Activated CD8-positive, alpha-beta memory T cell treated with anti-CD3 and anti-CD28 coated beads for 48 hours (primary cell): ENCODE results near the gene RNF38.
"Not testable (repeated sequence)": the region's sequence is repeated elsewhere in the genome, so short reads cannot be mapped to it uniquely, and the experiment has no call there.

Experiments
- DNase-seq, 3 experiments: peaks; one replicate each; pipeline ENCODE4 v3.0.0-alpha.2; 2020; ENCODE audit warnings: low read depth in 2 of 3, low spot score in 2 of 3

RNF38 gene

GRCh38 chr9:36336131-36336907 lies 63.8 kb downstream of the RNF38 start:
- no peak for DNase-seq

- no peak for DNase-seq
Measured at GRCh38 chr9:36332006-36332405, 68.1 kb downstream of the RNF38 start.

GRCh38 chr9:36328798-36329411 lies 71.2 kb downstream of the RNF38 start:
- no peak for DNase-seq

- DNase-seq: no peak
Measured at GRCh38 chr9:36325081-36325828, 74.8 kb downstream of the RNF38 start.

GRCh38 chr9:36323926-36324325 lies 76.1 kb downstream of the RNF38 start:
- DNase-seq: no peak

GRCh38 chr9:36322462-36322861 lies 77.6 kb downstream of the RNF38 start:
- DNase-seq: no peak

- not testable (repeated sequence) for DNase-seq
Measured at GRCh38 chr9:36321903-36322302, 78.2 kb downstream of the RNF38 start.

GRCh38 chr9:36320466-36320865 lies 79.6 kb downstream of the RNF38 start:
- no peak for DNase-seq

GRCh38 chr9:36319806-36320205 lies 80.3 kb downstream of the RNF38 start:
- DNase-seq: no peak

- no peak for DNase-seq
Measured at GRCh38 chr9:36319183-36319582, 80.9 kb downstream of the RNF38 start.

- DNase-seq: no peak
Measured at GRCh38 chr9:36318212-36318802, 81.8 kb downstream of the RNF38 start.

GRCh38 chr9:36317766-36318165 lies 82.3 kb downstream of the RNF38 start:
- no peak for DNase-seq

GRCh38 chr9:36316611-36317317 lies 83.3 kb downstream of the RNF38 start:
- DNase-seq: no peak

- no peak for DNase-seq
Measured at GRCh38 chr9:36316049-36316448, 84.0 kb downstream of the RNF38 start.

- DNase-seq: no peak
Measured at GRCh38 chr9:36315283-36315682, 84.8 kb downstream of the RNF38 start.

GRCh38 chr9:36314740-36315139 lies 85.3 kb downstream of the RNF38 start:
- no peak for DNase-seq

GRCh38 chr9:36306471-36307306 lies 93.4 kb downstream of the RNF38 start:
- no peak for DNase-seq

GRCh38 chr9:36304366-36304765 lies 95.7 kb downstream of the RNF38 start:
- DNase-seq: not testable (repeated sequence)

GRCh38 chr9:36301227-36301626 lies 98.8 kb downstream of the RNF38 start:
- DNase-seq: no peak

- DNase-seq: no peak
Measured at GRCh38 chr9:36298566-36298965, 101.5 kb downstream of the RNF38 start.
